Panc1 (cell line): ENCODE data around the gene MIXL1. TPM values are rescaled to one million over a fixed set of nuclear protein-coding genes. Genes with fewer than 3 reads are reported as not detected.
"Not testable (repeated sequence)": the region's sequence is repeated elsewhere in the genome, so short reads cannot be mapped to it uniquely, and the experiment has no call there.

Experiments used
- ATAC-seq: fragments of 200-7000 bp; cut with Tn5 transposase; 2 replicates; pipeline ENCODE4 v1.9.1; 2020; ENCODE audit warnings: mild to moderate bottlenecking, moderate library complexity
- BruUV-seq: library from RNA; stranded (reverse); fragments of 400-500 nt; replicated peaks from 2 replicates; lab custom pipeline; 2021; lab: Mats Ljungman, UMichigan
- CTCF ChIA-PET: fragments of 300-600 bp; sonication (Branson Sonifier 250); formaldehyde crosslinking; loops from one replicate; lab custom pipeline; 2022; ENCODE audit warnings: antibody characterized with exemption; lab: Charles Lee
- POLR2A ChIA-PET: fragments of 300-600 bp; sonication (Branson Sonifier 250); formaldehyde crosslinking; loops from one replicate; lab custom pipeline; 2022; ENCODE audit warnings: antibody characterized with exemption; lab: Charles Lee
- DNase-seq: peaks from one replicate; pipeline ENCODE4 v3.0.0-alpha.2; 2010; ENCODE audit warnings: low read depth, low spot score
- H3K27ac ChIP-seq: 2 replicates; pipeline ENCODE4 v1.5.1; 2011; ENCODE audit warnings: mild to moderate bottlenecking, low read length, inconsistent platforms
- H3K27me3 ChIP-seq: fragments of 200-500 bp; sonication (Bioruptor generic); 2 replicates; pipeline ENCODE4 v1.6.0; 2014; ENCODE audit warnings: low read length, inconsistent platforms; ENCODE audit not compliant: control insufficient read depth, insufficient read depth
- H3K36me3 ChIP-seq: fragments of 200-500 bp; sonication (Bioruptor generic); 2 replicates; pipeline ENCODE4 v1.5.1; 2014; ENCODE audit warnings: inconsistent platforms, mild to moderate bottlenecking, low read length, moderate library complexity; ENCODE audit not compliant: control insufficient read depth, insufficient read depth
- H3K4me1 ChIP-seq: 2 replicates; pipeline ENCODE4 v1.5.1; 2011; ENCODE audit warnings: inconsistent platforms, mild to moderate bottlenecking, low read length, moderate library complexity; ENCODE audit not compliant: control insufficient read depth, insufficient read depth
- H3K4me3 ChIP-seq, 2 experiments: 2 replicates each; pipeline ENCODE4 v1.5.1; 2011 to 2012; ENCODE audit warnings: low read depth in 2 of 2, low read length in 2 of 2, mild to moderate bottlenecking in 2 of 2, inconsistent platforms in 1 of 2, moderate library complexity in 1 of 2
- H3K9me3 ChIP-seq: fragments of 200-500 bp; sonication (Bioruptor generic); 2 replicates; pipeline ENCODE4 v1.5.1; 2014; ENCODE audit warnings: low read depth, mild to moderate bottlenecking, inconsistent platforms, low read length, moderate library complexity; ENCODE audit not compliant: control insufficient read depth, insufficient read depth
- CTCF ChIP-seq: fragments of 450-650 bp; IDR thresholded peaks from 2 replicates; pipeline ENCODE4 v1.5.1; 2017; ENCODE audit warnings: mild to moderate bottlenecking
- POLR2AphosphoS5 ChIP-seq: IDR thresholded peaks from 2 replicates; pipeline ENCODE4 v1.6.1; 2012; ENCODE audit warnings: mild to moderate bottlenecking, low read depth, low read length, moderate library complexity
- SIN3A ChIP-seq: IDR thresholded peaks from 2 replicates; pipeline ENCODE4 v1.6.1; 2012; ENCODE audit warnings: low read depth, mild to moderate bottlenecking, low read length, moderate library complexity, borderline replicate concordance; ENCODE audit not compliant: insufficient read depth
- TCF7L2 ChIP-seq: IDR thresholded peaks from 2 replicates; pipeline ENCODE4 v1.6.1; 2011; ENCODE audit warnings: mild to moderate bottlenecking, low read depth, low read length, inconsistent platforms
- in situ Hi-C: cut with HindIII; loops from 2 replicates; pipeline ENCODE4 v1.10.0; 2016; ENCODE audit warnings: low sequenced_read_pairs, low pct_unique_long_range_greater_than_20kb
- intact Hi-C: fragments of 100-400 bp; cut with micrococcal nuclease; formaldehyde crosslinking; loops from one replicate; pipeline ENCODE4 v1.10.0; 2022; ENCODE audit not compliant: unreplicated experiment
- total RNA-seq: library from RNA; stranded (reverse); gene quantifications from one replicate; pipeline ENCODE4 v1.2.1, GENCODE V29; 2021; ENCODE audit not compliant: unreplicated experiment
- TF ChIP-seq, protein P1 (sequence below), 2 experiments: IDR thresholded peaks; 2 replicates each; pipeline ENCODE4 v1.6.1; 2011 to 2012; ENCODE audit warnings: low read depth in 2 of 2, control low read depth in 1 of 2, low read length in 1 of 2, mild to moderate bottlenecking in 1 of 2, moderate library complexity in 1 of 2; ENCODE audit not compliant: insufficient read depth in 1 of 2

MIXL1 gene
- total RNA-seq, 1 experiment from 2014 or later = 0.69 TPM

DNA sequence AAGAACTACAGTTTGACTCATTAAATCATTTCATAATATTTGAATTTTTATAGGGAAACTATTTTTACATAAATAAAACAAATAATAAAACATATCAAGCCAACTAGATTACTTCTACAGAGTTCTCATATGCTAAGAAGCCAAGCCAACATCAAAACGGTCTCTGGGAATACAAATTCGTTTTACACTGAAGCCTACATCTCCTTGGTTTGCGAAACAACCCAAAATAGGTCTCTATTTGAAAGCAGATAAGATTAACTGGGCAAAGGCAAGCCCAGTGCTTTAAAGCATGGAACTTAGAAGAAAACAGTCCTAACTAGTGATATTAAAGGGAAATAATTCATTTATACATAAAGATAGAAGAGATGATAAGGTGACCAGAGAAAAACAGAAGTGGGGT lies 25.3 kb downstream of the MIXL1 start:
- H3K4me1 ChIP-seq = no peaks in the 10 kb centered on the region
- H3K36me3 ChIP-seq = peaks cover 8% of the 10 kb centered on the region
- POLR2A ChIA-PET = no interaction called here
- in situ Hi-C loops (no loop called here), intact Hi-C loops (no loop called here)
- TF ChIP-seq, protein P1, sequence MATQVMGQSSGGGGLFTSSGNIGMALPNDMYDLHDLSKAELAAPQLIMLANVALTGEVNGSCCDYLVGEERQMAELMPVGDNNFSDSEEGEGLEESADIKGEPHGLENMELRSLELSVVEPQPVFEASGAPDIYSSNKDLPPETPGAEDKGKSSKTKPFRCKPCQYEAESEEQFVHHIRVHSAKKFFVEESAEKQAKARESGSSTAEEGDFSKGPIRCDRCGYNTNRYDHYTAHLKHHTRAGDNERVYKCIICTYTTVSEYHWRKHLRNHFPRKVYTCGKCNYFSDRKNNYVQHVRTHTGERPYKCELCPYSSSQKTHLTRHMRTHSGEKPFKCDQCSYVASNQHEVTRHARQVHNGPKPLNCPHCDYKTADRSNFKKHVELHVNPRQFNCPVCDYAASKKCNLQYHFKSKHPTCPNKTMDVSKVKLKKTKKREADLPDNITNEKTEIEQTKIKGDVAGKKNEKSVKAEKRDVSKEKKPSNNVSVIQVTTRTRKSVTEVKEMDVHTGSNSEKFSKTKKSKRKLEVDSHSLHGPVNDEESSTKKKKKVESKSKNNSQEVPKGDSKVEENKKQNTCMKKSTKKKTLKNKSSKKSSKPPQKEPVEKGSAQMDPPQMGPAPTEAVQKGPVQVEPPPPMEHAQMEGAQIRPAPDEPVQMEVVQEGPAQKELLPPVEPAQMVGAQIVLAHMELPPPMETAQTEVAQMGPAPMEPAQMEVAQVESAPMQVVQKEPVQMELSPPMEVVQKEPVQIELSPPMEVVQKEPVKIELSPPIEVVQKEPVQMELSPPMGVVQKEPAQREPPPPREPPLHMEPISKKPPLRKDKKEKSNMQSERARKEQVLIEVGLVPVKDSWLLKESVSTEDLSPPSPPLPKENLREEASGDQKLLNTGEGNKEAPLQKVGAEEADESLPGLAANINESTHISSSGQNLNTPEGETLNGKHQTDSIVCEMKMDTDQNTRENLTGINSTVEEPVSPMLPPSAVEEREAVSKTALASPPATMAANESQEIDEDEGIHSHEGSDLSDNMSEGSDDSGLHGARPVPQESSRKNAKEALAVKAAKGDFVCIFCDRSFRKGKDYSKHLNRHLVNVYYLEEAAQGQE (IDR thresholded peaks at IDR 0.05; ENCODE audit: insufficient read depth in 1 of 2, low read depth in 2 of 2, low read length in 1 of 2) = no peak
- no peak for TF ChIP-seq CTCF
- no peak for TF ChIP-seq SIN3A
- TF ChIP-seq TCF7L2 = no peak
- no peak for TF ChIP-seq POLR2AphosphoS5
- no peak overlapping the region for H3K27ac ChIP-seq
- no peak overlapping the region for H3K4me3 ChIP-seq
- CTCF ChIA-PET = no interaction called here
- DNase-seq = no peak
- no peak for ATAC-seq
- H3K27me3 ChIP-seq = no peaks in the 10 kb centered on the region
- no peaks in the 10 kb centered on the region for H3K9me3 ChIP-seq
- BruUV-seq = no TSS peak

DNA sequence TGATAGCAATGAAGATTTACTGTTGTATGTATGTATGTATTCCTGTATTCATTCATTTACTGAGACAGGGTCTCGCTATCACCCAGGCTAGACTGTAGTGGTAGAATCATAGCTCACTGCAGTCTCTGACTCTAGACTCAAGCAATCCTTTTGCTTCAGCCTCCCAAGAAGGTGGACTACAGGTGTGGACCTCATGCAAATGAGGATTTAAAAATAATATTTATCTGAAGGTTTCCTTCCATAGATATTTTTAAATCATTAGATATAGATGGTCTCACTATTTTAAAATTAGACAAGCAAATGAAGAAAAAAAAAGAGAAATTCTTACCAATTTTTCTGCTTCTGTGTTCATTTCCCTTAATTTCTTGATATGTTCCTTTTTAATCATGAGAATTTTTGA lies 27.0 kb downstream of the MIXL1 start:
- no peaks in the 10 kb centered on the region for H3K27me3 ChIP-seq
- H3K36me3 ChIP-seq = peaks cover 8% of the 10 kb centered on the region
- TF ChIP-seq SIN3A (no peak), TCF7L2 (no peak), POLR2AphosphoS5 (no peak), CTCF (no peak)
- TF ChIP-seq, protein P1 (IDR thresholded peaks at IDR 0.05; ENCODE audit: insufficient read depth in 1 of 2, low read depth in 2 of 2, low read length in 1 of 2) = no peak
- no peaks in the 10 kb centered on the region for H3K4me1 ChIP-seq
- DNase-seq (no peak), ATAC-seq (no peak)
- BruUV-seq = no TSS peak
- intact Hi-C loops (no loop called here), in situ Hi-C loops (no loop called here)
- CTCF ChIA-PET = interaction anchor here (0.6 kb wide), 1 partner anchor 57 kb away, joined by 3 read pairs; no protein-coding TSS in a partner anchor
- H3K27ac ChIP-seq = no peak overlapping the region
- no peak overlapping the region for H3K4me3 ChIP-seq
- no peaks in the 10 kb centered on the region for H3K9me3 ChIP-seq
- POLR2A ChIA-PET = no interaction called here

DNA sequence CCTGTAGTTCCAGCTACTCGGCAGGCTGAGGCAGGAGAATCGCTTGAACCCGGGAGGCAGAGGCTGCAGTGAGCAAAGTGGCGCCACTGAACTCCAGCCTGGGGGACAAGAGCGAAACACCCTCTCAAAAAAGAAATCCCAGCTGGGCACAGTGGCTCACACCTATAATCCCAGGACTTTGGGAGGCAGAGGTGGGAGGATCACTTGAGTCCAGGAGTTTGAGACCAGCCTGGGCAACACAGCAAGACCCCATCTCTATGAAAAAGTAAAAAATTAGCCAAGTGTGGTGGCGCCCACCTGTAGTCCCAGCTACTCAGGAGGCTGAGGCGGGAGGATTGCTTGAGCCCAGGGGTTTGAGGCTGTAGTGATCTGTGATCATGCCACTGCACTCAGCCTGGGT lies 29.4 kb downstream of the MIXL1 start:
- BruUV-seq, in situ Hi-C loops, intact Hi-C loops, H3K4me3 ChIP-seq, ATAC-seq, H3K27me3 ChIP-seq, H3K27ac ChIP-seq, H3K36me3 ChIP-seq, H3K4me1 ChIP-seq, CTCF ChIA-PET, DNase-seq, H3K9me3 ChIP-seq: not testable (repeated sequence)
- POLR2A ChIA-PET = interaction anchor here (0.7 kb wide), 1 partner anchor 1374 kb away, joined by 16 read pairs; no protein-coding TSS in a partner anchor
